GM18511 (cell line): ENCODE results near the gene HAUS5.
"Not testable (repeated sequence)": the region's sequence is repeated elsewhere in the genome, so short reads cannot be mapped to it uniquely, and the experiment has no call there.

Experiments used
- ATAC-seq: cut with Tn5 transposase; IDR thresholded peaks from one replicate; pipeline ENCODE4 v1.9.1; 2021; ENCODE audit warnings: mild to moderate bottlenecking, moderate library complexity; ENCODE audit not compliant: unreplicated experiment

HAUS5 gene

GRCh38 chr19:35642312-35642711, 29.8 kb downstream of the HAUS5 start:
- no peak for ATAC-seq

GRCh38 chr19:35642798-35643254, 30.3 kb downstream of the HAUS5 start:
- no peak for ATAC-seq

GRCh38 chr19:35643255-35644205, 31.0 kb downstream of the HAUS5 start:
- peak; percentile 47 for ATAC-seq

GRCh38 chr19:35644206-35644986, 31.9 kb downstream of the HAUS5 start:
- ATAC-seq: peak; percentile 75

- ATAC-seq: no peak
Observed at GRCh38 chr19:35644987-35645679, 32.6 kb downstream of the HAUS5 start.

GRCh38 chr19:35645680-35646511, 33.4 kb downstream of the HAUS5 start:
- no peak for ATAC-seq

DNA sequence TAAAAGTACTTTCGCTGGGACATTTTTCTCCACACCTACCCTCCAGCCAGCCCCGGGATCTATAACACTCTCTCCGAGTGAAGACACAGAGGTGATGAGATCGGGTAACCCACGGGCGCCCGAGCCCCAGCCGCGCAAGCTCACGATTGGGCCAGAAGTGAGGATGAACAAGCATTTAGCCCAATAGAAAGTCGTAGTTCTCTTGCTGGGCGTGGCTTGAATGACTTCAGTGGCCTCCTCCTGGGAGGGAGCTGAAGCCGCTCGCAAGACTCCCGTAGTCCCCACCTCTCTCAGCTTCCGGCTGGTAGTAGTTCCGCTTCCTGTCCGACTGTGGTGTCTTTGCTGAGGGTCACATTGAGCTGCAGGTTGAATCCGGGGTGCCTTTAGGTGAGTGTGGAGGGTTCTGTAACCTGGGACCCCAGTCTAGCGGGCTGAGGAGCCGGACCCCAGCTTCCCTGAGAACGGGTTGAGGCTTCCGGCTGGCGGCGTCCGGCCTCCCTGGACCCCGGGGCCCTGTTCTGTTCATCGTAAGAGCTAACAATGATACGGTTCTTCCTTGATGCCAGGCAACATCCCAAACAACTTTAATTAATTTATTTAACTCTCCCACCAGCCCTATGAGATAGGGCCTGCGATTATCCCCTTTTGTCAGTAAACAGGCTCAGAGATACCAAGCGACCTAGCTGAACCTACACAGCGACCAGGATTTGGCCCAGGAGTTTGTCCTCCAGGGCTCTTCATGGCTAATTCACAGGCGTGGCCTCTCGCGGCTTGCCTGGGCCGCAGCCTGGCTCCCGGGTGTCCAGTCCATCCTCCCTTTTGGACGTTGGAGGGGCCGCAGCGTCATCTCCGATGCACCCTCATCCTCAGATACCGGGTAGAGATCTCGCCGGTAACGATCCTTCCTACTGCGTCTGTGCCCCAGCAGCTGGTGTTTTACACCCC, 35.8 kb downstream of the HAUS5 start, which contains the start of gene COX6B1:
COX6B1 (plus strand) TSS at position 307 of the 945 bp plus-strand sequence. CDS start 2,921 bp downstream, outside the sequence.
- peak; percentile 64 for ATAC-seq

DNA sequence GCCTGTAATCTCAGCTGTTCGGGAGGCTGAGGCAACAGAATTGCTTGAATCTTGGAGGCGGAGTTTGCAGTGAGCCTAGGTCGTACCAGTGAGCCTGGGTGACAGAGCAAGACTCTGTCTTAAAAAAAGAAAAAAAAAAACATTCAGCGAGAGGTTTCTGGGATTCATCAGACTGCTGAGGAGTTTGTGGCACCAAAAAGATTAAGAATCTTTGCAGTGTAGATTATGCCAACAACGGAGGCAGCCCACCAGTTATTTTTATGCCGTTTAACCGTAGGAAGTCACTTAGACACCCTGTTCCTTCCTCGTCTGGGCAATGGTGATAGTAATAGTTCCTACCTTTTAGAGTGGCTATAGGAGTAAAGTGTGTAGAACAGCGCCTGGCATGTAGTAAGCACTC, 38.0 kb downstream of the HAUS5 start:
- no peak for ATAC-seq

GRCh38 chr19:35654828-35655227, 42.3 kb downstream of the HAUS5 start:
- not testable (repeated sequence) for ATAC-seq

GRCh38 chr19:35655600-35655999, 43.1 kb downstream of the HAUS5 start:
- no peak for ATAC-seq

- no peak for ATAC-seq
Observed at GRCh38 chr19:35656700-35657099, 44.2 kb downstream of the HAUS5 start.

DNA sequence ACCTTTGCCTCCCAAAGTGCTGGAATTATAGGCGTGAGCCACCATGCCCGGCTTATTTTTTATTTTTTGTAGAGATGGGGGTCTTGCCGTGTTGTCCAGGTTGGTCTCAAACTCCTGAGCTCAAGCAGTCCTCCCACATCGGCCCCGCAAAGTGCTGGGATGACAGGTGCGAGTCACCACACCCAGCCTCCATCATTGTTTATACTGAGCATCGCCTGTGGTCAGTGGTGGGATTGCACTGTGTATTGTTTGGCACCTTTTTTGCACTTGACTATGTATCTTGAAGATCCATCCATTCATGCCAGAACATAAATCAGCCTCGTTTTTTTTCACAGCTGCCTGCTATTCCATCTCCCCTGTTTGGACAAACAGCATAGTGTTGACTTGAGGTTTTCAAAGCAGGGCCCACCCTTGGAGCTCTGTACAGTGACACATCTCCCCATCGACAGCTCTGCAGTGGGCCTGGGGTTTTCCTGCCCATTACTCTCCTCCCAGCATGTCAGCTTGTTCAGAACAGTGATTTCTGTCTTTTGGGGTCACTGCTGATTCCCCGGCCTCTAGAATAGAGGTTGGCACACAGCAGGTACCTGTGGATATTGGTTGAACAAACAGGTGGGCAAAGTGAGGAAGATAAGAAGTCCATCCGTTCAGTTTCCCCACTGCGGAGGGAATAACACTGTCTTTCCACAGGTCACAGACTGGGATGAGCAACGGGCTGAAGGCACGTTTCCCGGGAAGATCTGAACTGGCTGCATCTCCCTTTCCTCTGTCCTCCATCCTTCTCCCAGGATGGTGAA, 45.6 kb downstream of the HAUS5 start:
- no peak for ATAC-seq

- no peak for ATAC-seq
Observed at GRCh38 chr19:35661995-35662340, 49.4 kb downstream of the HAUS5 start.

DNA sequence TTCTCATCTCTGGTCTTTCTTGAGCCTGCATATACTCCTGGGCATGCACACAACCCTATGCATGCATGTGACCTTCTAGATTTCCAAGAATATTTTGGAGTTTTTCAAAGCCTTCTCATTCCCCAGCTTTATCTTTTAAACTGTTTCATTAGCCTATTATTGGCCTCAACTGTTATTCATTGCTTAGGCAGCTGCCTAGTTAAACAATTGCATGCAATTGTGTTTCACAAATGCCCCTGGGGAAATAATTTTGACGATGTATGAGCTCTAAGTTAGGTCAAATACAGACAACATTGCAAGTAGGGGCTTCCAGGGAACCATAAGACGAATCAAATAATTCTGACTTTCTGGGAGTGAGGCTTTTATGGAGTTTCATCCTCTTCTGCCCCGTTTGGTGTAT, 51.4 kb downstream of the HAUS5 start:
- no peak for ATAC-seq

DNA sequence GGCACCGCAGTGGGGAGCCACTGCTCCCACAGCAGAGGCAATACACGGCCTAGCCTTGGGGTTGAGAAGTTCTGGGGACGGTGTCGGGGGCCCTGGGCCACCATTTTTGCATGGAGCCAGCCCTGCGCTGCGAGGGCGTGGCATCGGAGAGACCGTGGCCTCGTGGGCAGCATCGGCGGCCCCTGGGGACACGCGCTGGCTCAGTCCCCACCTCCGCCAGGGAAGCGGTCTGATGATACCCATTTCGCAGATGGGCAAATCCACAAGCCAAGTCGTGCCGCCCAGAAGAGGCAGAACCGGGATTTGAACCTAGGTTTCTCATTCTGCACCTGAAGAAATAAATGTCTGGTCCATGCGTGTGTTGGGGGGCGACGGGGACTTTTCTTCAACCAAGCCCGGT, 52.6 kb downstream of the HAUS5 start:
- ATAC-seq: no peak

GRCh38 chr19:35665604-35666003, 53.1 kb downstream of the HAUS5 start:
- no peak for ATAC-seq

DNA sequence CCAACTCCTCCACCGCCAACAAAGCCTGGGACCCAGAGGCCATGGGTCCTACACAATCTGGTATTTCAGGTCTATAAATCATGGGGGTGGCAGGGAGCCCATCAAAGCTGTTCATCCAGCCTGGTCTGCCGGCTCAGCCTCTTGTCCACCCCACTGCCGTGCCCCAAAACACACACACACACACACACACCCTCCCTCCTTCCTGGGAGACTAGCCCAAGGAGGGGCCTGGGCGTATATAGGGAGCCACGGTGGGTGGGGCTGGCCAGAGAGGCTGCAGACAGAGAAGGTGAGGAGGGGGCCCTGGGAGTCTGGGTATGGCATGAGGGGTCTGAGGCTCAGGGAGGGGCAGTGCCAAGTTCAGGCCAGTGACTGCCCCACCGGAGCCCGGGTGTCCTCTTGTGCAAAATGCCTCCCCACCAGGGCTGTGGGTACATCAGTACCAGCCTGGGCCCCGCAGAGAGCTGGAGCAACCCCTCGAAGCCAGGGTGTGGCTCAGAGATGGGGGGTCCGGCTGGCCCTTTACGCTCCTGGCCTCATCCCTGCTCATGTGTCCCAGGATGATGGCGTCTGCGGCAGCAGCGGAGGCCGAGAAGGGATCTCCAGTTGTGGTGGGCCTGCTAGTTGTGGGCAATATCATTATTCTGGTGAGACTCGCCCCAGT, 53.8 kb downstream of the HAUS5 start, which contains the start of gene UPK1A:
UPK1A (plus strand) TSS at position 267 of the 663 bp plus-strand sequence; CDS start at position 563, 296 bp downstream.
- no peak for ATAC-seq

DNA sequence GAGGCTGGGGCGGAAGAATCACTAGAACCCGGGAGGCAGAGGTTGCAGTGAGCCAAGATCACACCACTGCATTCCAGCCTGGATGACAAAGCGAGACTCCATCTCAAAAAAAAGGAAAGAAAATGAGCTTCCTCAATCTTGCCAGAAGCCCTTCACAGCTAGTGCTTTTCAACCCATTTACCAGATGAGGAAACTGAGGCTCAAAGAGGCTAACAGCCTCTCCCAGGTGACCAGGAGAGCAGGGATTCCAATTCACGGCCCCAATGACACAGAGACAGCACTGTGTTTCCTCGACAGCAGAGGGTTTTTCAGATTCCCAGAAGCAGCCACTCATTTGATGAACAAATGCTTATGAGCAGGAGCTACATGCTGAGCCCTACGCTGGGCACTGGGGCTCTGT, 57.0 kb downstream of the HAUS5 start:
- ATAC-seq: no peak
